Type B pancreatic cell (in vitro differentiated cells): ENCODE results near the gene TMEM150A. TPM values are rescaled to one million over a fixed set of nuclear protein-coding genes. Genes with fewer than 3 reads are reported as not detected.
"Not testable (repeated sequence)": the region's sequence is repeated elsewhere in the genome, so short reads cannot be mapped to it uniquely, and the experiment has no call there.

Experiments used
- DNase-seq: peaks from one replicate; pipeline ENCODE4 v3.0.0; 2021; ENCODE audit warnings: mixed read lengths; ENCODE audit not compliant: unreplicated experiment; ENCODE audit errors: extremely low spot score
- H3K27ac Mint-ChIP-seq: 2 replicates; pipeline ENCODE4 v1.8.0; 2021; ENCODE audit warnings: mild to moderate bottlenecking, mixed read lengths
- H3K27me3 Mint-ChIP-seq: 2 replicates; pipeline ENCODE4 v1.8.0; 2021; ENCODE audit warnings: mixed read lengths
- H3K36me3 Mint-ChIP-seq: 2 replicates; pipeline ENCODE4 v1.8.0; 2021; ENCODE audit warnings: mixed read lengths
- H3K4me1 Mint-ChIP-seq: one replicate; pipeline ENCODE4 v1.8.0; 2021; ENCODE audit warnings: mixed read lengths; ENCODE audit not compliant: unreplicated experiment
- H3K4me3 Mint-ChIP-seq: 2 replicates; pipeline ENCODE4 v1.8.0; 2021; ENCODE audit warnings: mild to moderate bottlenecking, mixed read lengths
- H3K9me3 Mint-ChIP-seq: 2 replicates; pipeline ENCODE4 v1.8.0; 2021; ENCODE audit warnings: mixed read lengths
- total RNA-seq: library from RNA; stranded (reverse); gene quantifications from 2 replicates; pipeline ENCODE4 v1.2.1, GENCODE V29; 2021; ENCODE audit warnings: low replicate concordance
- TF ChIP-seq, protein P1 (sequence below): fragments of 200-600 bp; sonication (generic); conservative IDR thresholded peaks from 2 replicates; pipeline ENCODE4 v1.5.0; 2021; ENCODE audit warnings: antibody characterized with exemption, mild to moderate bottlenecking

Gene TMEM150A
- total RNA-seq, 1 donor from 2014 or later: 19.8 TPM

DNA sequence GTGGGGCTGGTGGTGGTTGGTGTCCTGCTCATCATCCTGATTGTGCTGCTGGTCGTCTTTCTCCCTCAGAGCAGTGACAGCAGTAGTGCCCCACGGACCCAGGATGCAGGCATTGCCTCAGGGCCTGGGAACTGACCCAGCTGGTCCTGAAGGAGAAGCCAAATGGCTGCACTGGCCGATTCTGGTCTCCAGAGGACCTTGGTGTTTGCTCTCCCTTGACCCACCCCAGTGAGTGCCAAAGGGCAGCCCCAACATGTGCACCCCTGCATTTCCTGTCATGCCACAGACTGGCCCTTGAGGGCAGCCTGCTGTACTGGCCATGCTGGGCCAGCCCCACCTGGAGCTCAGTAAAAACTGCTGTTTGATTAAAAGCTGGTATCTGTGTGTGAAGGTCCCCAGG is 9.5 kb downstream of the TMEM150A start:
- Mint-ChIP-seq H3K4me3 (no peak overlapping the region), H3K27me3 (no peaks in the 10 kb centered on the region), H3K27ac (no peak overlapping the region), H3K9me3 (no peaks in the 10 kb centered on the region), H3K4me1 (peaks cover 31% of the 10 kb centered on the region), H3K36me3 (peaks cover 4% of the 10 kb centered on the region)
- TF ChIP-seq, protein P1, sequence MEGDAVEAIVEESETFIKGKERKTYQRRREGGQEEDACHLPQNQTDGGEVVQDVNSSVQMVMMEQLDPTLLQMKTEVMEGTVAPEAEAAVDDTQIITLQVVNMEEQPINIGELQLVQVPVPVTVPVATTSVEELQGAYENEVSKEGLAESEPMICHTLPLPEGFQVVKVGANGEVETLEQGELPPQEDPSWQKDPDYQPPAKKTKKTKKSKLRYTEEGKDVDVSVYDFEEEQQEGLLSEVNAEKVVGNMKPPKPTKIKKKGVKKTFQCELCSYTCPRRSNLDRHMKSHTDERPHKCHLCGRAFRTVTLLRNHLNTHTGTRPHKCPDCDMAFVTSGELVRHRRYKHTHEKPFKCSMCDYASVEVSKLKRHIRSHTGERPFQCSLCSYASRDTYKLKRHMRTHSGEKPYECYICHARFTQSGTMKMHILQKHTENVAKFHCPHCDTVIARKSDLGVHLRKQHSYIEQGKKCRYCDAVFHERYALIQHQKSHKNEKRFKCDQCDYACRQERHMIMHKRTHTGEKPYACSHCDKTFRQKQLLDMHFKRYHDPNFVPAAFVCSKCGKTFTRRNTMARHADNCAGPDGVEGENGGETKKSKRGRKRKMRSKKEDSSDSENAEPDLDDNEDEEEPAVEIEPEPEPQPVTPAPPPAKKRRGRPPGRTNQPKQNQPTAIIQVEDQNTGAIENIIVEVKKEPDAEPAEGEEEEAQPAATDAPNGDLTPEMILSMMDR: no peak
- DNase-seq: no peak

DNA sequence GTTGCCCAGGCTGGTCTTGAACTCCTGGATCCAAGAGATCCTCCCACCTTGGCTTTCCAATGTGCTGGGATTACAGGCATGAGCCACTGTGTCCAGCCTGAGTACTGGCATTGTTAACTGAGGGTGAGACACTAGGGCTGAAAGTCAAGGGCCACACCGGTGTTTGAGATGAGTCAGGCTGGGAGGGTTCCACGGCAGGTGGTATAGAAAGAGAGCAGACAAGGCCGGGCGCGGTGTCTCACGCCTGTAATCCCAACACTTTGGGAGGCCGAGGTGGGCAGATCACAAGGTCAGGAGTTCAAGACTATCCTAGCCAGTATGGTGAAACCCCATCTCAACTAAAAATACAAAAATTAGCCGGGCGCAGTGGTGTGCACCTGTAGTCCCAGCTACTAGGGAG is 10.2 kb downstream of the TMEM150A start:
- H3K27ac Mint-ChIP-seq, H3K9me3 Mint-ChIP-seq, H3K27me3 Mint-ChIP-seq, DNase-seq, H3K36me3 Mint-ChIP-seq: not testable (repeated sequence)
- Mint-ChIP-seq H3K4me1 (peaks cover 36% of the 10 kb centered on the region), H3K4me3 (peak overlapping the region; percentile 55)

DNA sequence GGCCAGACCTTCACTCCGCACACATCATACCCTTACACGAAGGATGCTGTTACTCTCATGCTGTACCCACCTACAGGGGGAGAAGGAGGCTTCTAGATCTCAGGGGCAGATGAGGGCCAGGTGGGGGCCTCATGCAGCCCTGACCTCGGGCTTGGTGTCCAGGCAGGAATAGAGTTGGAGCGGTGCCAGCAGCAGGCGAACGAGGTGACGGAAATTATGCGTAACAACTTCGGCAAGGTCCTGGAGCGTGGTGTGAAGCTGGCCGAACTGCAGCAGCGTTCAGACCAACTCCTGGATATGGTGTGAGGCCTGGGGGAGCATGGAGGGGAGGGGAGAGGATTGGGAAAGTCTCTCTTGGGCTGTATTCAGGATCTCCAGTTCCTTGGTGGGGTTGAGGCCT is 10.9 kb downstream of the TMEM150A start:
- peaks cover 37% of the 10 kb centered on the region for H3K4me1 Mint-ChIP-seq
- DNase-seq: no peak
- H3K27ac Mint-ChIP-seq: peak overlapping the region; percentile 72

DNA sequence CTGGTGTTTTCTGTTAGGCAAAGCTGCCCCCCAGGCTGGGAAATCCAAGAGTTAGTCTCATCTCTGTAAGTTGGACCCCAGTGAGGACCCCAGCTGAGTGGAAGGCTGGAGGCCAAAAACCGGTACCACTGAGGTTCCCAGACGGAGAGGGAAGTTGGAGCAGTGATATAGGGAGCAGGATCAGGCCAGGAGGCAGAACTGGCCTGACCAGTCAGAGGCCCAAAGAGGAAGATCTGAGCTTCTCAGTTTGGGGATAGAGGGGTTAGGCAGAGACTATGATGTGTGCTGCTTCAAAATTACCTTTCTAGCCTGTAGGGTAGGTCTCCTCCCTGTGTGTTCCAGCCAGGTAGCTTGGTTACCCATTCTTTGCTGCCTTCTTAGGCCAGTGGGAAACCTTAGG is 11.5 kb downstream of the TMEM150A start:
- H3K36me3 Mint-ChIP-seq: peaks cover 4% of the 10 kb centered on the region
- peak overlapping the region; percentile 72 for H3K27ac Mint-ChIP-seq
- TF ChIP-seq, protein P1: no peak
- peak overlapping the region; percentile 31 for H3K4me3 Mint-ChIP-seq
- H3K27me3 Mint-ChIP-seq: no peaks in the 10 kb centered on the region
- no peaks in the 10 kb centered on the region for H3K9me3 Mint-ChIP-seq
- DNase-seq: no peak
- H3K4me1 Mint-ChIP-seq: peaks cover 36% of the 10 kb centered on the region

More for the DNA sequence above, 10.9 kb downstream of the TMEM150A start:
- Mint-ChIP-seq H3K9me3 (no peaks in the 10 kb centered on the region), H3K27me3 (no peaks in the 10 kb centered on the region), H3K4me3 (no peak overlapping the region), H3K36me3 (peaks cover 4% of the 10 kb centered on the region)
- TF ChIP-seq, protein P1: no peak

DNA sequence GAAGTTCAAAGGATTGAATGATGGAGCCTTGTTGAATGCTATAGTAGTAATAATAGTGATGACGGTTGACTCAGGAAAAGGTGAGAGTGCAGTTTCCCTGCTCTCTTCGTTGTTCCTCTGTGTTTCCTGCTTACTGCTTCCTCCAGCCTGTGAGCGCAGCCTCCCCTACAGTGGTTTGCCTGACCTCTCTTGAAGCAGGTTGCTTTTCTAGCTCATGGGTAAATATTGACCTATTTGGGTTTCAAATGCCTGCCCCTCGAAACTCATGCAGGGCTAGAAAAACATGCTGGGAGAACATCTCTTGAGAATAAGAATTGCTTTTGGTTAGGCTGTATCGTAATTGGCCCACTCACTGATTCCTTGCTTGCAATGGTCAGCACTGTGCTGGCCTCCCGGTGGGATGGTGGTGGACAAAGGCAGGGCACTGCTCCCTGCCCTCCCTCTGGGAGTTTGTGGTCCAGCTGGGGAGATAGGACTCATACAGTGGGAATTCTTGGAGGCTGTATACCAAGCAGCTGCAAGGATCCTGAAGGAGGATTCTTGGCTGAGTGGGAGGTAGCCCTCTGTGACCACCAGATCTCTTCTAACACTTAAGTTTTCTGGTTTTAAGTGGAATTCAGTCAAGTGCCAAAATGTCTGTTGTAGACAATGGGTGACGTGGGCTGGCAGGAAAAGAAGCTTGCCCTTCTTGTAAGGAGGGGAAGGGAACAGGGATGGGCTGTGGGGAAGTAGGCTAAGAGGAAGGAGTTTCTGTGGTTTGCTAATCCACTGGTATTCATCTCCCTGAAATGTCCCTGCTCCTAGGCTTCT is 12.3 kb downstream of the TMEM150A start:
- TF ChIP-seq, protein P1: no peak
- Mint-ChIP-seq H3K27ac (peak overlapping the region; percentile 72), H3K36me3 (no peaks in the 10 kb centered on the region), H3K4me1 (peaks cover 40% of the 10 kb centered on the region), H3K4me3 (peak overlapping the region; percentile 14), H3K27me3 (no peaks in the 10 kb centered on the region), H3K9me3 (no peaks in the 10 kb centered on the region)
- no peak for DNase-seq

DNA sequence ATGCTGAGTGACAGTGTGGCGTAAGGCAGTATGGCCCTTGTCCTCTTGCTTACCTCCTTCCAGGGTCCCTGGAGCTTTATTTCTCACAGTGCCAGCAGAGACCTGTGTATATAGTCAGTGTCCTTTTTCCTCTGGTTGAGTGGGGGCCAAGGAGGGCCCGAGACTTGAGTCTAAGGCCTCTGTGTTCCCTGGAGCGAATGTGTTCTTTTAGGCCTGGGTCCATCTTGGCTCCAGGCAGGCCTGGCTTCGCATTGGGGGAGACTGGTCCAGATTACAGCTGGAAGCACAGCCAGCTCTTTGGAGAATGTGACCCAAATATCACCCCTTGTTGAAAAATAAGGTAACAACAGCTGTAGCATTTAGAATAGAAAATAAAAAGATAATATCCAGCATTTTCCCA is 13.3 kb downstream of the TMEM150A start:
- Mint-ChIP-seq H3K27ac (no peak overlapping the region), H3K36me3 (no peaks in the 10 kb centered on the region)

More for the DNA sequence above, 13.3 kb downstream of the TMEM150A start:
- TF ChIP-seq, protein P1: no peak
- H3K4me1 Mint-ChIP-seq: peaks cover 38% of the 10 kb centered on the region
- H3K27me3 Mint-ChIP-seq: no peaks in the 10 kb centered on the region
- H3K4me3 Mint-ChIP-seq: no peak overlapping the region
- no peaks in the 10 kb centered on the region for H3K9me3 Mint-ChIP-seq
- no peak for DNase-seq
